NCI-H446 (cell line): ENCODE results near the gene KRT83.
"Not testable (repeated sequence)": the region's sequence is repeated elsewhere in the genome, so short reads cannot be mapped to it uniquely, and the experiment has no call there.

Source experiments
- DNase-seq, 2 experiments: peaks; one replicate each; lab custom pipeline; 2025; lab: John Stamatoyannopoulos, UW

KRT83 gene

GRCh38 chr12:52308806-52309425 is 12.3 kb downstream of the KRT83 start:
- no peak for DNase-seq

- no peak for DNase-seq
Measured at GRCh38 chr12:52307836-52308805, 13.1 kb downstream of the KRT83 start.

GRCh38 chr12:52306731-52307130 is 14.5 kb downstream of the KRT83 start:
- DNase-seq: no peak

GRCh38 chr12:52305921-52306705 is 15.1 kb downstream of the KRT83 start:
- no peak for DNase-seq

- DNase-seq: not testable (repeated sequence)
Measured at GRCh38 chr12:52304941-52305411, 16.2 kb downstream of the KRT83 start.

- not testable (repeated sequence) for DNase-seq
Measured at GRCh38 chr12:52302242-52302914, 18.8 kb downstream of the KRT83 start.

GRCh38 chr12:52301721-52302120 is 19.5 kb downstream of the KRT83 start:
- DNase-seq: not testable (repeated sequence)

- no peak for DNase-seq
Measured at GRCh38 chr12:52300796-52301691, 20.2 kb downstream of the KRT83 start.

- DNase-seq: no peak
Measured at GRCh38 chr12:52298677-52299190, 22.5 kb downstream of the KRT83 start.

- no peak for DNase-seq
Measured at GRCh38 chr12:52296572-52297215, 24.5 kb downstream of the KRT83 start.

- DNase-seq: no peak
Measured at GRCh38 chr12:52295663-52296062, 25.5 kb downstream of the KRT83 start.

GRCh38 chr12:52294803-52295202 is 26.4 kb downstream of the KRT83 start:
- DNase-seq: no peak

GRCh38 chr12:52293926-52294325 is 27.3 kb downstream of the KRT83 start:
- DNase-seq: no peak

GRCh38 chr12:52291267-52291935 is 29.8 kb downstream of the KRT83 start, which contains the start of gene KRT81:
Gene KRT81, minus strand, starts transcription at chr12:52291534. Its CDS starts 69 bp downstream, at chr12:52291465.
- DNase-seq: no peak

GRCh38 chr12:52290483-52291134 is 30.6 kb downstream of the KRT83 start:
- not testable (repeated sequence) for DNase-seq

- DNase-seq: not testable (repeated sequence)
Measured at GRCh38 chr12:52287816-52288805, 33.1 kb downstream of the KRT83 start.
